HG03064 (cell line): ENCODE measurements around the gene PLK4.
"Not testable (repeated sequence)": the region's sequence is repeated elsewhere in the genome, so short reads cannot be mapped to it uniquely, and the experiment has no call there.

Source experiments
- ATAC-seq: cut with Tn5 transposase; IDR thresholded peaks from one replicate; pipeline ENCODE4 v1.9.1; 2021; ENCODE audit warnings: low read depth; ENCODE audit not compliant: unreplicated experiment

The PLK4 gene

DNA sequence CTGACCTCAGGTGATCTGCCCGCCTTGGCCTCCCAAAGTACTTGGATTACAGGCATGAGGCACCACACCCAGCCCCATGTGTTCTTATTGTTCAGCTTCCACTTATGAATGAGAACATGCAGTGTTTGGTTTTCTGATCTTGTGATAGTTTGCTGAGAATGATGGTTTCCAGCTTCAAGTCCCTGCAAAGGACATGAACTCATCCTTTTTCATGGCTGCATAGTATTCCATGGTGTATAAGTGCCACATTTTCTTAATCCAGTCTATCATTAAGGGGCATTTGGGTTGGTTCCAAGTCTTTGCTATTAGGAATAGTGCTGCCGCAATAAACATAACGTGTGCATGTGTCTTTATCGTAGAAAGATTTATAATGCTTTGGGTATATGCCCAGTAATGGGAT, 19.0 kb downstream of the PLK4 start:
- not testable (repeated sequence) for ATAC-seq

- no peak for ATAC-seq
Measured at GRCh38 chr4:127905029-127905428, 24.3 kb downstream of the PLK4 start.

- no peak for ATAC-seq
Measured at GRCh38 chr4:127916512-127916911, 35.8 kb downstream of the PLK4 start.

DNA sequence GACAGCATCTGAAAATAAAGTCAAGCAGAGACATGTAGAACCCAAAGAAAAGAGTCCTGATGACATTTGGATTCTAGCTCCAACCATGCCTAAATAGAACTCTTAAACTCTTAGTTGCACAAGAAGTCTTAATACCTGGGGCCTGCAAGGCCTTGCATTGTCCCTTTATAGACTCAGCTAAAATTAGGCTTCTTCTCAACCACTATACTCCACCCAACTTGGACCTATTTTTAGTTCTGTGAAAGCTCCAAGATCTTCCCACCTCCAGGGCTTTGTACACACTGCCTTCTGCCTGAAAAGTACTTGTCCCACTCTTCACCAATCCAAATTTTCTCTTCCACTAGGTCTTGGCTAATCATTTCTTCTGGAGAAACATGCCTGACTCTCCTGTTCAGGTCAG, 36.5 kb downstream of the PLK4 start:
- ATAC-seq, result no peak

GRCh38 chr4:127920521-127920920, 39.8 kb downstream of the PLK4 start:
- ATAC-seq, result no peak

- no peak for ATAC-seq
Measured at GRCh38 chr4:127922226-127922625, 41.5 kb downstream of the PLK4 start.

- not testable (repeated sequence) for ATAC-seq
Measured at GRCh38 chr4:127925720-127926119, 45.0 kb downstream of the PLK4 start.

- ATAC-seq, result no peak
Measured at GRCh38 chr4:127930175-127930574, 49.5 kb downstream of the PLK4 start.

DNA sequence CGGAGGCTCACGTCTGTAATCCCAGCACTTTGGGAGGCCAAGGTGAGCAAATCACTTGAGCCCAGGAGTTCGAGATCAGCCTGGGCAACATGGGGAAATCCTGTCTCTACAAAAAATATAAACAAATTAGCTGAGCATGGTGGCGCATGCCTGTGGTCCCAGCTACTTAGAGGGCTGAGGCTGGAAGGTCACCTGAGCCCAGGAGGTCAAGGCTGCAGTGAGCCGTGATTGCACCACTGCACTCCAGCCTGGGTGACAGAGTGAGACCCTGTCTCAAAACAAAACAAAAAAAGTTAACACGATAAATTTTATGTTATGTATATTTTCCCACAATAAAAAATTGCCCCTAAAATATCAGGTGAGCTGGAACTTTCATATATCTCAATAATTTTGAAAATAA, 51.1 kb downstream of the PLK4 start:
- ATAC-seq, result not testable (repeated sequence)

- ATAC-seq, result no peak
Measured at GRCh38 chr4:127936974-127937373, 56.3 kb downstream of the PLK4 start.
